GM12878 (cell line): ENCODE results near the gene CATSPERZ. TPM values are rescaled to one million over a fixed set of nuclear protein-coding genes. Genes with fewer than 3 reads are reported as not detected.

Experiments used
- ATAC-seq: fragments of 200-7000 bp; cut with Tn5 transposase; 3 replicates; pipeline ENCODE4 v1.9.1; 2020; ENCODE audit warnings: mild to moderate bottlenecking, moderate library complexity
- BruUV-seq: library from RNA; stranded (reverse); fragments of 400-500 nt; replicated peaks from 2 replicates; lab custom pipeline; 2021; lab: Mats Ljungman, UMichigan
- CTCF ChIA-PET: fragments of 300-600 bp; sonication (Branson Sonifier 250); formaldehyde crosslinking; extraction: SDS; loops from one replicate; lab custom pipeline; 2021; ENCODE audit warnings: inconsistent platforms; lab: Yijun Ruan, JAX
- POLR2A ChIA-PET: fragments of 350-600 bp; formaldehyde crosslinking; extraction: SDS; loops from one replicate; lab custom pipeline; 2021; ENCODE audit warnings: inconsistent platforms; lab: Charles Lee
- RAD21 ChIA-PET: fragments of 300-600 bp; sonication (Branson Sonifier 250); formaldehyde crosslinking; loops from one replicate; lab custom pipeline; 2023; ENCODE audit warnings: antibody characterized with exemption; ENCODE audit not compliant: unreplicated experiment; lab: Charles Lee
- SMC1A ChIA-PET: fragments of 300-600 bp; sonication (Branson Sonifier 250); formaldehyde crosslinking; loops from one replicate; lab custom pipeline; 2023; ENCODE audit not compliant: unreplicated experiment, uncharacterized antibody; lab: Charles Lee
- DNase-seq: peaks from one replicate; pipeline ENCODE4 v3.0.0-alpha.2; 2011; ENCODE audit warnings: low read depth, low spot score
- FAIRE-seq: peaks from 3 replicates; lab custom pipeline; 2011; peaks lifted over from hg19 to GRCh38; lab: Jason Lieb, UNC
- H2AFZ ChIP-seq: 2 replicates; pipeline ENCODE4 v1.6.0; 2011; ENCODE audit warnings: low read depth, low read length, control low read depth; ENCODE audit not compliant: control insufficient read depth
- H3K27ac ChIP-seq: 2 replicates; pipeline ENCODE4 v1.5.1; 2011; ENCODE audit warnings: control low read depth; ENCODE audit not compliant: control insufficient read depth, insufficient read depth
- H3K27me3 ChIP-seq, 2 experiments: replicated peaks in 1 of 2; 2 replicates each; pipeline versions ENCODE4 v1.6.0 to v1.6.1; 2011; ENCODE audit warnings: low read length in 1 of 2; ENCODE audit not compliant: control insufficient read depth in 2 of 2, insufficient read depth in 2 of 2
- H3K36me3 ChIP-seq, 2 experiments: 2 replicates each; pipeline ENCODE4 v1.5.1; 2011; ENCODE audit warnings: low read length in 1 of 2; ENCODE audit not compliant: control insufficient read depth in 2 of 2, insufficient read depth in 2 of 2
- H3K4me1 ChIP-seq: 2 replicates; pipeline ENCODE4 v1.6.1; 2011; ENCODE audit warnings: mild to moderate bottlenecking, low read length, moderate library complexity, mixed read lengths; ENCODE audit not compliant: control insufficient read depth, insufficient read depth
- H3K4me2 ChIP-seq: 2 replicates; pipeline ENCODE4 v1.6.0; 2011; ENCODE audit warnings: control low read depth; ENCODE audit not compliant: control insufficient read depth, insufficient read depth
- H3K4me3 ChIP-seq: fragments of 200-600 bp; sonication (generic); 2 replicates; pipeline ENCODE4 v1.5.1; 2016
- H3K79me2 ChIP-seq: 2 replicates; pipeline ENCODE4 v1.6.0; 2011; ENCODE audit warnings: low read length; ENCODE audit not compliant: control insufficient read depth, insufficient read depth
- H3K9ac ChIP-seq: 2 replicates; pipeline ENCODE4 v1.8.0; 2011; ENCODE audit warnings: low read length, control low read depth, mixed read lengths; ENCODE audit not compliant: control insufficient read depth, insufficient read depth
- H3K9me3 ChIP-seq: replicated peaks from 3 replicates; pipeline ENCODE4 v1.5.1; 2011; ENCODE audit warnings: mild to moderate bottlenecking, low read length; ENCODE audit not compliant: control insufficient read depth, insufficient read depth
- H4K20me1 ChIP-seq: 2 replicates; pipeline ENCODE4 v1.6.0; 2011; ENCODE audit not compliant: control insufficient read depth, insufficient read depth
- CBFB ChIP-seq: IDR thresholded peaks from 2 replicates; pipeline ENCODE4 v1.6.1; 2016; ENCODE audit warnings: antibody characterized with exemption, low read depth
- CTCF ChIP-seq, 3 experiments: IDR thresholded peaks in 2 of 3; conservative IDR thresholded peaks in 1 of 3; 2 replicates each; pipeline ENCODE4 v1.5.1; 2011; ENCODE audit warnings: low read depth in 3 of 3, low read length in 3 of 3, mild to moderate bottlenecking in 3 of 3, control low read depth in 2 of 3, moderate library complexity in 2 of 3, inconsistent platforms in 1 of 3, mixed read lengths in 1 of 3; ENCODE audit not compliant: control insufficient read depth in 2 of 3, insufficient read depth in 1 of 3; ENCODE audit errors: extremely low read depth in 1 of 3
- E2F4 ChIP-seq: IDR thresholded peaks from 2 replicates; pipeline ENCODE4 v1.6.1; 2012; ENCODE audit warnings: low read depth, low read length, improper control_type of control experiment
- IRF4 ChIP-seq: IDR thresholded peaks from 2 replicates; pipeline ENCODE4 v1.6.1; 2011; ENCODE audit warnings: low read depth, low read length
- NFYA ChIP-seq: IDR thresholded peaks from 2 replicates; pipeline ENCODE4 v1.6.1; 2011; ENCODE audit warnings: low read depth, mild to moderate bottlenecking, low read length, improper control_type of control experiment, borderline replicate concordance
- REST ChIP-seq: IDR thresholded peaks from 2 replicates; pipeline ENCODE4 v1.6.1; 2012; ENCODE audit warnings: mild to moderate bottlenecking, low read depth, low read length
- STAT1 ChIP-seq: fragments of 450-650 bp; conservative IDR thresholded peaks from 2 replicates; pipeline ENCODE4 v1.6.1; 2014; ENCODE audit warnings: antibody characterized with exemption, mild to moderate bottlenecking
- ZNF207 ChIP-seq: fragments of 450-650 bp; IDR thresholded peaks from 2 replicates; pipeline ENCODE4 v1.6.1; 2014; ENCODE audit warnings: antibody characterized with exemption, mild to moderate bottlenecking, borderline replicate concordance
- WGBS: methylation state at CpG from one replicate; pipeline ENCODE4 v1.1.6; 2016; ENCODE audit warnings: low lambda C conversion rate; ENCODE audit not compliant: insufficient replicate concordance, insufficient coverage; ENCODE audit errors: missing lambda C conversion rate; 5-methylcytosine and 5-hydroxymethylcytosine counted together
- in situ Hi-C: fragments of 300-500 bp; cut with MboI; formaldehyde crosslinking; loops from 9 replicates; pipeline ENCODE4 v1.14.3; 2018; ENCODE audit warnings: mixed read lengths
- intact Hi-C: fragments of 100-400 bp; cut with micrococcal nuclease; formaldehyde crosslinking; loops from one replicate; pipeline ENCODE4 v1.14.2; 2022; ENCODE audit not compliant: unreplicated experiment
- polyA plus RNA-seq, 11 experiments: library from polyadenylated mRNA; depleted of rRNA in 4 of 11; unstranded in 6 of 11; stranded (reverse) in 5 of 11; fragments of >200 nt; fragmentation: Nextera tagmentation in 4 of 11; fragmentation: Illumina TruSeq in 1 of 11; extraction: Ambion mirVana in 4 of 11; extraction: Trizol in 1 of 11; gene quantifications; 1 replicate in 1 of 11; 2 replicates in 10 of 11; pipeline versions ENCODE4 v1.2.1 to v1.2.3, GENCODE V29; 2011 to 2016; ENCODE audit warnings: inconsistent platforms in 2 of 11, missing spikeins in 2 of 11, low read depth in 1 of 11
- total RNA-seq, 4 experiments: library from RNA; depleted of rRNA in 3 of 4; stranded (reverse); fragments of >200 nt in 3 of 4; fragmentation: Illumina TruSeq in 1 of 4; extraction: Trizol in 1 of 4; gene quantifications; 2 replicates each; pipeline versions ENCODE4 v1.2.1 to v1.2.3, GENCODE V29; 2013 to 2021
- TF ChIP-seq, protein P1 (sequence below): IDR thresholded peaks from 2 replicates; pipeline ENCODE4 v1.6.1; 2012; ENCODE audit warnings: low read length, inconsistent platforms

Gene CATSPERZ
- total and polyA plus RNA-seq, 10 of the 15 experiments (the other 5 are each of a cell fraction or from before 2014, with no cell fraction given): 0.12 to 0.31 TPM; not detected in 8

DNA sequence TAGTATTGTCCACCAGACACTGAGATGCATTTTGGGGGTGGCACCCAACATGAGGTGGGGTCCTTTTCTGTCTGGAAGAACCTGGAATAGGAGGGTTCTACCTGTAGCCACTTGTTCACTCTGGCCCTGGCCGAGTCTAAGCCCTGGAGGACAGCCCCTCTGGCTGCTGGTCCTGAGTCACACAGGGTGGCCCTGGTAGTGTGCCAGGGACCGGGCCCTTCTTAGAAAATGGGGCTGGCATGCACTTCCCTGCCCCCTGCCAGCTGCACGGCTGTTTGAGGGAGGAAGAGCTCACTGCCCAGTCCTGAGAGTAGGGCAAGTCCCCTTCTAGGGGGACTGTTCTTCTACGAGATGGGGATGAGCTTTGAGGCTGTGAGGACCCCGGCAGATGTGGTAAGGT, 46.7 kb upstream of the CATSPERZ start:
- intact Hi-C loops: no loop called here
- DNase-seq (no peak), FAIRE-seq (no peak), ATAC-seq (no peak)
- 51% methylated on average over 5 of the region's 5 CpGs for WGBS
- ChIA-PET POLR2A (interaction anchor here (1.9 kb wide), 1 partner anchor 17 kb away, joined by 5 read pairs; no protein-coding TSS in a partner anchor), RAD21 (no interaction called here), CTCF (interaction anchor here (1.1 to 1.3 kb wide), 2 partner anchors 51 to 64 kb away, joined by 3 read pairs; partner anchors contain the start of genes PRDX5 and TRMT112), SMC1A (interaction anchor here (1.1 kb wide), 1 partner anchor 49 kb away, joined by 5 read pairs; no protein-coding TSS in a partner anchor)
- in situ Hi-C loops: no loop called here
- H3K27ac ChIP-seq: no peak overlapping the region
- peaks cover 6% of the 10 kb centered on the region for H3K4me1 ChIP-seq
- H3K27me3 ChIP-seq: no peaks in the 10 kb centered on the region
- H3K4me2 ChIP-seq: no peak overlapping the region
- H3K9me3 ChIP-seq: no peaks in the 10 kb centered on the region
- H3K36me3 ChIP-seq: no peaks in the 10 kb centered on the region; a peak in 2 of 4 replicates
- no peaks in the 10 kb centered on the region; the same call in 1 of the 2 replicates for H3K79me2 ChIP-seq
- no peaks in the 10 kb centered on the region for H4K20me1 ChIP-seq
- BruUV-seq: no TSS peak
- no peak overlapping the region for H3K9ac ChIP-seq
- TF ChIP-seq REST (no peak), IRF4 (no peak), CBFB (no peak), ZNF207 (no peak), NFYA (no peak), CTCF (IDR thresholded peaks at IDR 0.05 in 2 of 3, conservative IDR thresholded peaks at IDR 0.05 in 1 of 3; ENCODE audit: control insufficient read depth in 2 of 3, extremely low read depth in 1 of 3, insufficient read depth in 1 of 3, low read depth in 3 of 3, low read length in 3 of 3) (no peak), STAT1 (no peak), E2F4 (no peak)
- TF ChIP-seq, protein P1, sequence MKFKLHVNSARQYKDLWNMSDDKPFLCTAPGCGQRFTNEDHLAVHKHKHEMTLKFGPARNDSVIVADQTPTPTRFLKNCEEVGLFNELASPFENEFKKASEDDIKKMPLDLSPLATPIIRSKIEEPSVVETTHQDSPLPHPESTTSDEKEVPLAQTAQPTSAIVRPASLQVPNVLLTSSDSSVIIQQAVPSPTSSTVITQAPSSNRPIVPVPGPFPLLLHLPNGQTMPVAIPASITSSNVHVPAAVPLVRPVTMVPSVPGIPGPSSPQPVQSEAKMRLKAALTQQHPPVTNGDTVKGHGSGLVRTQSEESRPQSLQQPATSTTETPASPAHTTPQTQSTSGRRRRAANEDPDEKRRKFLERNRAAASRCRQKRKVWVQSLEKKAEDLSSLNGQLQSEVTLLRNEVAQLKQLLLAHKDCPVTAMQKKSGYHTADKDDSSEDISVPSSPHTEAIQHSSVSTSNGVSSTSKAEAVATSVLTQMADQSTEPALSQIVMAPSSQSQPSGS: no peak
- no peak overlapping the region for H3K4me3 ChIP-seq
- no peak overlapping the region for H2AFZ ChIP-seq
